Measurements from ENCODE around the gene ADCY10.
A peak's percentile ranks its signal among the peaks of the same experiment; 100 is the strongest.

The ADCY10 gene

GRCh38 chr1:167803358-167804207 is 110.4 kb downstream of the ADCY10 start:
- DNase-seq: peak; percentile 97

- DNase-seq: no peak
Observed at GRCh38 chr1:167802235-167802634, 111.7 kb downstream of the ADCY10 start.

- DNase-seq: no peak
Observed at GRCh38 chr1:167800251-167800650, 113.7 kb downstream of the ADCY10 start.

- no peak for DNase-seq
Observed at GRCh38 chr1:167799747-167800146, 114.2 kb downstream of the ADCY10 start.

GRCh38 chr1:167798952-167799351 is 115.0 kb downstream of the ADCY10 start:
- DNase-seq: no peak

GRCh38 chr1:167797015-167797414 is 116.9 kb downstream of the ADCY10 start:
- DNase-seq: no peak

- DNase-seq: no peak
Observed at GRCh38 chr1:167795810-167796740, 117.9 kb downstream of the ADCY10 start.

GRCh38 chr1:167794043-167794442 is 119.9 kb downstream of the ADCY10 start:
- DNase-seq: no peak

GRCh38 chr1:167792188-167792565 is 121.8 kb downstream of the ADCY10 start:
- DNase-seq: no peak

GRCh38 chr1:167791281-167792187 is 122.4 kb downstream of the ADCY10 start:
- no peak for DNase-seq

- DNase-seq: no peak
Observed at GRCh38 chr1:167790117-167790516, 123.8 kb downstream of the ADCY10 start.

- no peak for DNase-seq
Observed at GRCh38 chr1:167789501-167789900, 124.4 kb downstream of the ADCY10 start.

- no peak for DNase-seq
Observed at GRCh38 chr1:167786502-167786901, 127.4 kb downstream of the ADCY10 start.

- no peak for DNase-seq
Observed at GRCh38 chr1:167784876-167785550, 128.9 kb downstream of the ADCY10 start.

- no peak for DNase-seq
Observed at GRCh38 chr1:167782946-167783345, 131.0 kb downstream of the ADCY10 start.

- no peak for DNase-seq
Observed at GRCh38 chr1:167781558-167781957, 132.4 kb downstream of the ADCY10 start.

- no peak for DNase-seq
Observed at GRCh38 chr1:167777269-167777650, 136.7 kb downstream of the ADCY10 start.

GRCh38 chr1:167776616-167777268 is 137.2 kb downstream of the ADCY10 start:
- DNase-seq: no peak

GRCh38 chr1:167776151-167776550 is 137.8 kb downstream of the ADCY10 start:
- DNase-seq: no peak

- no peak for DNase-seq
Observed at GRCh38 chr1:167775178-167775577, 138.8 kb downstream of the ADCY10 start.

- no peak for DNase-seq
Observed at GRCh38 chr1:167774710-167775109, 139.2 kb downstream of the ADCY10 start.

GRCh38 chr1:167773516-167773915 is 140.4 kb downstream of the ADCY10 start:
- DNase-seq: no peak

All from DMS53 (cell line).